GM19397 (cell line): Measurements from ENCODE around the gene GPR27.

Source experiments
- ATAC-seq: cut with Tn5 transposase; IDR thresholded peaks from one replicate; pipeline ENCODE4 v1.9.1; 2021; ENCODE audit warnings: mild to moderate bottlenecking, moderate library complexity; ENCODE audit not compliant: unreplicated experiment

Gene GPR27

DNA sequence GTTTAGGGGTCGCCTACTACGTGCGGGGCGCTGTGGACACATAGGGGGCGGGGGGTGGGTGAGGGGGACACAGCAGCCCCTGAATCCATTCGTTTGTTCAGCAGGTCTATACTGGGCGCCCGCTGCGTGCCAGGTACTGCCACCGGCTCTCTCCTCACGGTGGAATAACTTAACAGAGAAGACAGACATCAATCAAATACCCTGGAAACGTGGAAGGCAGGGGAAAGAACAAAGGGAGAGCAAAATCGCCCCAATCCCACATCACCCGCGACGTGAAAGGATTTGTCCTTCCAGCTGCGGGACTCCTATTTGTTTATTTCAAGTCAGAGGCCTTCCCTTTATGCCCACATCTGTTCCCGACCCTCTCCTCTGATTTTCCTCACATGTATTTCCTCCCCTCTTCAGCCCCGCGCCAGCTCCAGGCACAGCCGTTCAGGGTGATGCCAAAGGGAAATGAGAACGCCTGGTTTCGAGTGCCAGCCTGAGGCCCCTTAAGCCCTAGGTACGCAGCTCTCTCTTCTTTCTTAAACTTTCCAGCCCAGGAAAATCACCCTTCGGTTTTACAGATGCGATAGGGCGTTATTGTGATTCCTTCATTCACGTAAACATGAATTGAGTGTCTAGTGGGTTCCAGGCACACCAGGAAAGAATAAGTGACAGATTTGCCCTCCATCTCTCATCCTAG is 32.0 kb downstream of the GPR27 start:
- no peak for ATAC-seq

GRCh38 chr3:71786217-71786549 is 32.5 kb downstream of the GPR27 start:
- no peak for ATAC-seq

- no peak for ATAC-seq
These were observed 32.9 kb downstream of the GPR27 start for GRCh38 chr3:71786551-71786950.

GRCh38 chr3:71787851-71788405 is 34.3 kb downstream of the GPR27 start:
- no peak for ATAC-seq

DNA sequence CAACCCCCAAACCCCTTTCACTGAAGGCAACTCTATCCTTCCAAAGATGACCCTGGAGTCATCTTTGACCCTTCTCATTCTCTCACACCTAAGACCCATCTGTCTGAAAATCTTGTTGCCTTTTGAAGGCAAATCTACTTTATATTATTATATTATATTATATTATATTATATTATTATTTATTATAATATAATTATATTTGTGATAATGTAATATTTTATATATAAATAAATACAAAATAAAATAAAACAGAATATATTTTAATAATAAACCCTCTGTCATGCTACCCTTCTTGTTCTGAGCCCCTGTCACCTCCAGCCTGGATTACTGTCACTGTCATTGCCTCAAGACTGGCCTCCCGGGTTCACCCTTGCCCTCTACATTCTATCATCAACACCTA is 36.3 kb downstream of the GPR27 start:
- ATAC-seq, result no peak

- no peak for ATAC-seq
These were observed 38.0 kb downstream of the GPR27 start for GRCh38 chr3:71791634-71792033.

DNA sequence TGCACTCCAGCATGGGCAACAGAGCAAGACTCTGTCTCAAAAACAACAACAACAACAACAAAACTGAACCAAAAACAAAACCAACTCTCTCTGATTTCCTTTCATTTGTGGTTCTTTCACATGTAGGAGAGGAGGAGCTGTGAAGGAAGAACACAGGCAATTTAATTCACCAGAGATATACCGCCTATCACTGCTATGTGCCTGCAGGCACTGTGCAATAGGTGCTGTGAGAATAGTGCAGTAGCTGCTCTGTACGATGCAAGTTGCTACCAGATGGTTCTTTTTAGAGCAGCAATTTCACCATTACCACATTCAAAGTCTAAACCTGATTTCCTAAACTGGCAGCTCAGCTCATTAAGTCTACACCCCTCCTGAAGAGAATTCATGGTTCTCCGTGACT is 42.6 kb downstream of the GPR27 start:
- ATAC-seq, result no peak

GRCh38 chr3:71797455-71797854 is 43.8 kb downstream of the GPR27 start:
- no peak for ATAC-seq

GRCh38 chr3:71800023-71800422 is 46.4 kb downstream of the GPR27 start:
- no peak for ATAC-seq

GRCh38 chr3:71801986-71802385 is 48.3 kb downstream of the GPR27 start:
- ATAC-seq, result no peak

DNA sequence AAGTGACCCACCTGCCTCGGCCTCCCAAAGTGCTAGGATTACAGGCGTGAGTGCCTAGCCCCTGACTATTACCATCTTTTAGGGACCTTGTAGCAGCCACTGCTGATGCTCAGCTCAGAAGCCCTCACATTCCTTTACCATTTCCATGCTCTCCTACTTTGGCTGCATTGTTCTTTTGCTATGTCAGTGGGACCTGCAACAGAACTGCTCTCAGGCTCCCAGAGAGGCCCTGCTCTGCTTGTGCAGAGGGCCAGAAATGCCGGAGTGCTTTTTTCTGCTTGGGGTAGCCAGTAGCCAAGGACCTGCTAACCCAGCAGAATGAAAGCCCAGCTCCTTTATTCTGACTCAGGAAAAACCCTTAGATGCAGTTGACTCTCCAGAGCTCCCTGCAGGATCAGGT is 49.6 kb downstream of the GPR27 start:
- ATAC-seq, result no peak

DNA sequence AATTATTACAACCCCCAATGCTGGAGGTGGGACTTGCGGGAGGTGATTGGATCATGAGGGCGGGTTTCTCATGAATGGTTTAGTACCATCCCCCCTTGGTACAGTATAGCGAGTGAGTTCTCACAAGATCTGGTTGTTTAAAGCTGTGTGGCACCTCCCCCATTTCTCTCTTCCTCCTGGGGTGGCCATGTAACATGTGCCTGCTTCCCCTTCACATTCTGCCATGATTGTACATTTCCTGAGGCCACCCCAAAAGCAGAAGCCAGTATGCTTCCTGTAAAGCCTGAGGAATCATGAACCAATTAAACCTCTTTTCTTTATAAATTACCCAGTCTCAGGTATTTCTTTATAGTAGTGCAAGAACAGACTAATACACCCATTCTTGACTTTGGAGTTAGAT is 51.5 kb downstream of the GPR27 start:
- no peak for ATAC-seq

GRCh38 chr3:71805691-71806090 is 52.0 kb downstream of the GPR27 start:
- ATAC-seq, result no peak
